HG03520 (cell line): ENCODE measurements around the gene CTNNAL1.
"Not testable (repeated sequence)": the region's sequence is repeated elsewhere in the genome, so short reads cannot be mapped to it uniquely, and the experiment has no call there.

Experiments
- ATAC-seq: cut with Tn5 transposase; IDR thresholded peaks from one replicate; pipeline ENCODE4 v1.9.1; 2021; ENCODE audit warnings: mild to moderate bottlenecking, moderate library complexity; ENCODE audit not compliant: unreplicated experiment

Gene CTNNAL1

DNA sequence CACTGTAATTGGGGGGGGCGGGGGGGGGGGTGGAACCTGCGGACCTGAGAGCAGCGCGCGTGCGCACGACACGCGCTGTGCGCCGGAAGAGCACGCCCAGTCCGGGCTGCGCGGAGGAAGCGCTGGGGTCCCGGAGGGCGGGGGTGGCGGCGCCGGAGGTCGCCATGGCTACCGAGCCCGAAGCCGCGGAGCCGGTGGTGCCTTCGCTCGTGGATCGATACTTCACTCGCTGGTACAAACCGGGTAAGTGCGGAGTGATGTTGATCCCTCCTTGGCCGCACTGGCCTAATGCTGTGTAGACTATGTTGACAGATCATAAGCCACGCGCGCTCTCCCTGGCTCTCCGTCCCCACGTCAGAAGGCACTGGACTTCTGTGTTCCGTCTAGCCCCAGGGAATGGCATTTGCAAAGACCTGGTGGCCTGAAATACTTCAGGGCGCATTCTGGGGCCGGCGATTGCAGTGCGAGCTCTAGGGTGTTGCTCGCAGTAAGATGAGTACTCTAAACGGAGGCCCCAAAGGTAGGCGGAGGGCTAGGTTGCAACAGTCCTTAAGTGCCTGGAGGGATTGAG lies 78.9 kb downstream of the CTNNAL1 start, which contains the start of gene ABITRAM:
ABITRAM (plus strand) TSS at position 78 of the 571 bp plus-strand sequence; CDS start at position 165, 87 bp downstream.
- ATAC-seq = peak; percentile 84

GRCh38 chr9:108933718-108934322 lies 79.5 kb downstream of the CTNNAL1 start, which contains the start of gene ELP1:
ELP1 (minus strand) TSS chr9:108934124; CDS start chr9:108931146, 2,978 bp downstream.
- ATAC-seq = peak; percentile 83

- ATAC-seq = no peak
Measured at GRCh38 chr9:108933231-108933717, 80.0 kb downstream of the CTNNAL1 start.

GRCh38 chr9:108928386-108928785 lies 84.9 kb downstream of the CTNNAL1 start:
- no peak for ATAC-seq

GRCh38 chr9:108924466-108924865 lies 88.8 kb downstream of the CTNNAL1 start:
- no peak for ATAC-seq

DNA sequence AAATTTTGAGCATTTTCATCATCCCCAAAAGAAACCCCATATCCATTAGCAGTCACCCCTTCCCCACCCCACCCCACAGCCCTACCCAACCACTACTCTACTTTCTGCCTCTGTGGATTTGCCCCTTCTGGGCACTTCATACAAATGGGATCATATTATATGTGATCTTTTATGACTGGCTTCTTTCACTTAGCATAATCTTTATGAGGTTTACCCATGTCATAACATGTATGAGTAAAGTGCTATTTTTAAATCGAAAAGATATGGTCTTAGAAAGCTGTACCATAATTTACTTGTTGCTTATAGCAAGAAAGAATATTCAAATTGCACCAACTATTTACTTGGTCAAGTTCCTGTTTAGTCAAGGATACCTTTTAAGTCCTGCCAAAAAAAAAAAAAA lies 92.1 kb downstream of the CTNNAL1 start:
- no peak for ATAC-seq

- not testable (repeated sequence) for ATAC-seq
Measured at GRCh38 chr9:108920401-108920800, 92.9 kb downstream of the CTNNAL1 start.

DNA sequence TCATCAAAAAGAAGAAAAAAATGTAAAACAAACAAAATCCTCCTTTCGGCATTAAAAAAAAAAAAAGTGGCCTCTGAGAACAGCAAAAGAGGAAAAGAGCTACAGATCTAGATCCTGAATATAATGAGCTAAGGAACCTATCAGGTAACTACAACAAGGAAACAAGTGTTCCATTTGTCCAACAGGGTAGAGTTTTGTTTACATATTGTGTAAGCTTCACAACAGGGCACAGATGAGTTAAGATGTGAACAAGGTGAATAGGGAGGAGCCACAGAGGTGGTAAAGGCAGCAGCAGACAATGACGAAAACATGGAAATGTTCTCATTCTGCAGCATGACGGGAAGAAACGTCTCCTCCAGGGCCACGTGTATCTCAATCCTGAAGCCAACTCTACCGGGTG lies 93.8 kb downstream of the CTNNAL1 start:
- ATAC-seq = no peak

DNA sequence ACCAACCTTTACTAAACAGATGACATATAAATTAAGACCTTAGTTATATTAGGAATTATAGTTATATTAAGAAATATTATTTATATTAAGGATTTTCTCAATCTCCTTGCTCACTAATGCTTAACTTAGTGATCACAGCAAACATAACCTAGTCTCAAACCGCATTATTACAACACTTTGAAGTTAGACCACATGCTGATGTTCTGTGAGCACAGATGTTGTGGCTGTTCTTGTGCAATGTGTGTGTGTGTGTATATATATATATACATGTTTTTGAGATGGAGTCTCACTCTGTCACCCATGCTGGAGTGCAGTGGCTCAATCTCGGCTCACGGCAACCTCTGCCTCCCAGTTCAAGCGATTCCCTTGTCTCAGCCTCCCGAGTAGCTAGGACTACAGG lies 99.9 kb downstream of the CTNNAL1 start:
- ATAC-seq = no peak

DNA sequence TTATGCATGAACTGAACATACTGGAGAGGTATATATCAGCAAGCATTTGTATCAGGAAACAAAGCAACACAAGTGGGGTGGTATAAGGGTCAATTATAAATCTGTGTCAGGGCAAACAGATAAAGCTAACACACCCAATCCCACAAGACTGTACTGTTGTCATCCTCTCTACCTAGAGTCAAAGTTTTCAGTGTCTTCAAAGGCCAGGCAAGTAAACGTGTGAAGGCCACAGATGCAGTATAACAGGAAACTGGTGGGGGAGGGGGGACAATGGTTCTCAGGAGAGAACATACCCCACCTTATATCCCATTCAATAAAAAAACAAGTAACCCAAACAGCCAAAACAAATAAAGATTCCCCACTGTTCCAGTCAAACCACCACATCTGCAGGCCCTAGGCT lies 101.5 kb downstream of the CTNNAL1 start:
- no peak for ATAC-seq

DNA sequence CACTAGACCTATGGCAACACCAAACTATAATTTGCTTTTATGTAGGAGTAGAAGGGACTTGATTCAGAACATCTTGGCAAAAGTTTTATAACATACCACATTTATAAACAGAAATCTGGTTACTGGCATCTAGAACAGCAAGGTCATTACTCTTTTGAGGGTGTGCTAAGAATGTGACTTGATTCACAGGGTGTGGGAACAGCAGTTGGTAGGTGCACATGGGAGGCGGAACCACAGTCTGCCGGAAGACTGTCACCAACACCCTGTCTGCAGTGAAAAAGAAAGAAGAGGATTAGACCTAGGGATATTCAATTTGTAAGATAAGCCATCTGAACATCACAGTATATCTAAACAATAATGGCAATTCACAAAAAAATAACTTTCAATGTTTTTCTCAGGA lies 102.4 kb downstream of the CTNNAL1 start:
- ATAC-seq = no peak

DNA sequence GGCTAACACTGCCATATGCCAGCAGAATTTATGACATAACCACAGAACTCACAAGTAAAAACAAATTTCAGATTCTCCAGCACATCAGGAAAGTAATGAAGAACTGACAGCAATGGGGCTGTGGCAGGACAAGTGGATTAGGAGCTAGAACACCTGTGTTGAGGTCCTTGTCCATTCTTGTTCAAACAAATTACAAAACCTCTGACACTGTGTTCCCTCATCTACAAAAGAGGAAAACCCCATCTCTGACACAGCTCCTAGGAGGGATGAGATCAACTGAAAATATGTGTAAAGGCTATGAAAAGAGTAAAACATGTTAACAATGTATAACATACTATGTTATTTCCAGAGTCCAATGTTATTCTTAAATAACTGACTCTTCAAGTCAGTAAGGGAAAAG lies 102.9 kb downstream of the CTNNAL1 start:
- ATAC-seq = no peak

DNA sequence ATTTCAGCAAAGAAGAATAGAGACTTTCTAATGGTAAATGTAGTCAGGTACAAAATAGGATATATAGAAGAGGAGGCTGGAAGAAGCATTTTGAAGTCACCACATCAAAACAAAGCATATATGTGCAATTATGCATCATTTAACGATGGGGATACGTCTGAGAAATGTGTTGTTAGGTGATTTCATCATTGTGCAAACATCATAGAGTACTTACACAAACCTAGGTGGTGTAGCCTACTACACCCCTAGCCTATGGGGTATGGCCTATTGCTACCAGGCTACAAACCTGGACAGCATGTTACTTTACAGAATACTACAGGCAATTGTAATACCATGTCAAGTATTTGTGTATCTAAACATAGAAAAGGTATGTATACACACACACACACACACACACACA lies 107.8 kb downstream of the CTNNAL1 start:
- ATAC-seq = no peak

GRCh38 chr9:108904161-108904560 lies 109.1 kb downstream of the CTNNAL1 start:
- ATAC-seq = no peak

- ATAC-seq = no peak
Measured at GRCh38 chr9:108903420-108904103, 109.7 kb downstream of the CTNNAL1 start.

DNA sequence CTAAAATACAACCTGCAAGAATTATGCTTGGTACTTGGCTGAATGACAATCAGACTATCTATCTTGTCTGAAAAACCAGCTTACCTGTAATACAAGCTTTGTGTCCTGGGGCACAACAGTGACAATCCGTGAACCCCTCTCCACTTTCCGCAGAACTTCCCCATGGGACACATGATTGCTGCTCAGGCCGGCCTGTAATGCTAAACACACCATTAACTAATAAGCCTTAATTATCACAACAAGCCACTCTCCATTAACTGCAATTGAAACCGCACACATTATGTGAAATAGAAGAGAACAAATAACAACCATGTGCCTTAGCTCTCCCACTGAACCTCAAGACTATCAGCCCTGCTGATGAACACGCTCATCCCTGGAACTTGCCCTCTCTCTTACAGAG lies 113.1 kb downstream of the CTNNAL1 start:
- no peak for ATAC-seq

GRCh38 chr9:108899023-108899695 lies 114.1 kb downstream of the CTNNAL1 start:
- not testable (repeated sequence) for ATAC-seq

DNA sequence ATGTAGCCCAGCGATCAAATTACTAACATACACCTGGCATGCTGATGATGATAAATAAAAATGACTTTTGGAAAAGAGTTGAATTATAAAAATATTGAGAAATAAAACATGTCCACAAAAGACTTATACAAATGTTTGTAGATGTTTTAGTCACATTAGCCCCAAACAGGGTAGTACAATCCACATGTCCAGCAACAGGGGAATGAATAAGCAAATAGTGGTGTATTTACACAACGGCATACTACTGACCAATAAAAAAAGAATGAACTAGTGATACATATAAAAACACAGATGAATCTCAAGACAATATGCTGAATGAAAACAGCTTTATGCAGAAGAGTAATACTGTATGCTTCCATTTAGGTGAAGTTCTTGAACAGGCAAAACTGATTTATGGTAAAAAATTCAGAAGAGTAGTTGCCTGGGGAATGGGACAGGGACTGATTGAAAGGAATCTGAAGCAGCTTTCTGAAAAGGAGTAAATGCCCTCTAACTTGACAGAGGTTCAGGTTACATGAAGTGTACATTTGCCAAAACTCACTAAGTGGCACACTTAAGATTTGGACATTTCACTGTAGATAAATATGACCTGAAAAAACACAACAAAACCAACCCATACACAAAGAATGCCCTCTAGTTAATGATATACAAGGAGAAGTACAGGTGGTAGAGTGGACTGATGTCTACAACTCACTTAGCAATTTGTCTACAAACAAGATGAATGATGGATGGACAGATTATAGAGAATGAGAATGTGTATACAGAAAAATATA lies 115.8 kb downstream of the CTNNAL1 start:
- ATAC-seq = no peak

GRCh38 chr9:108894225-108894997 lies 118.9 kb downstream of the CTNNAL1 start:
- no peak for ATAC-seq
